NCI-H2107 treated with DMSO at 0.1 percent for 48 hours (cell line): Measurements from ENCODE around the gene EXOC2.

ENCODE experiments used
- DNase-seq: peaks from one replicate; lab custom pipeline; 2025; ENCODE audit not compliant: unreplicated experiment; lab: John Stamatoyannopoulos, UW

EXOC2 gene

GRCh38 chr6:692858-693722 lies at the start of gene EXOC2:
EXOC2 (minus strand) TSS chr6:693139; CDS start chr6:637818, 55,321 bp downstream.
- peak; percentile 26 for DNase-seq

- DNase-seq: no peak
Measured at GRCh38 chr6:741410-742339, 48.7 kb upstream of the EXOC2 start.

- DNase-seq: no peak
Measured at GRCh38 chr6:736657-737446, 43.9 kb upstream of the EXOC2 start.

- DNase-seq: no peak
Measured at GRCh38 chr6:733431-734219, 40.7 kb upstream of the EXOC2 start.

- no peak for DNase-seq
Measured at GRCh38 chr6:731924-732323, 39.0 kb upstream of the EXOC2 start.

- DNase-seq: no peak
Measured at GRCh38 chr6:729606-730320, 36.8 kb upstream of the EXOC2 start.

- no peak for DNase-seq
Measured at GRCh38 chr6:727856-728255, 34.9 kb upstream of the EXOC2 start.

GRCh38 chr6:723540-723939 lies 30.6 kb upstream of the EXOC2 start:
- DNase-seq: no peak

GRCh38 chr6:722608-723007 lies 29.7 kb upstream of the EXOC2 start:
- DNase-seq: no peak

- DNase-seq: no peak
Measured at GRCh38 chr6:722077-722524, 29.2 kb upstream of the EXOC2 start.

- no peak for DNase-seq
Measured at GRCh38 chr6:718345-718744, 25.4 kb upstream of the EXOC2 start.

GRCh38 chr6:717135-717534 lies 24.2 kb upstream of the EXOC2 start:
- DNase-seq: no peak

- no peak for DNase-seq
Measured at GRCh38 chr6:715709-716491, 23.0 kb upstream of the EXOC2 start.

GRCh38 chr6:714100-714499 lies 21.2 kb upstream of the EXOC2 start:
- no peak for DNase-seq

GRCh38 chr6:713351-713750 lies 20.4 kb upstream of the EXOC2 start:
- no peak for DNase-seq

GRCh38 chr6:712805-713204 lies 19.9 kb upstream of the EXOC2 start:
- DNase-seq: no peak

- DNase-seq: no peak
Measured at GRCh38 chr6:711925-712324, 19.0 kb upstream of the EXOC2 start.

- DNase-seq: peak; percentile 12
Measured at GRCh38 chr6:710601-711571, 17.9 kb upstream of the EXOC2 start.
